HEK293 (cell line): ENCODE data around the gene RHOU.

ENCODE experiments used
- ATF2 ChIP-seq: fragments of 450-650 bp; formaldehyde crosslinking; IDR thresholded peaks from 2 replicates; pipeline ENCODE4 v1.5.1; 2016; ENCODE audit warnings: missing biosample characterization, missing genetic modification characterization, low read depth
- ELK4 ChIP-seq: IDR thresholded peaks from 2 replicates; pipeline ENCODE4 v1.6.1; 2011; ENCODE audit warnings: mild to moderate bottlenecking, low read depth, low read length, borderline replicate concordance
- FEZF1 ChIP-seq: fragments of 450-650 bp; formaldehyde crosslinking; IDR thresholded peaks from 2 replicates; pipeline ENCODE4 v1.5.1; 2016; ENCODE audit warnings: missing biosample characterization, missing genetic modification characterization
- HOXA7 ChIP-seq: sonication (generic); formaldehyde crosslinking; IDR thresholded peaks from 2 replicates; pipeline ENCODE4 v1.8.1; 2022; ENCODE audit warnings: missing genetic modification reagents, borderline replicate concordance
- HOXD13 ChIP-seq: sonication (generic); formaldehyde crosslinking; IDR thresholded peaks from 2 replicates; pipeline ENCODE4 v1.8.0; 2022; ENCODE audit warnings: missing genetic modification reagents, borderline replicate concordance
- MZF1 ChIP-seq: fragments of 450-650 bp; formaldehyde crosslinking; IDR thresholded peaks from 2 replicates; pipeline ENCODE4 v1.5.1; 2017; ENCODE audit warnings: missing biosample characterization, missing genetic modification characterization, borderline replicate concordance
- OSR2 ChIP-seq: fragments of 450-650 bp; formaldehyde crosslinking; IDR thresholded peaks from 2 replicates; pipeline ENCODE4 v1.5.1; 2016; ENCODE audit warnings: missing biosample characterization, missing genetic modification characterization
- OVOL3 ChIP-seq: fragments of 450-650 bp; formaldehyde crosslinking; IDR thresholded peaks from 2 replicates; pipeline ENCODE4 v1.5.1; 2016; ENCODE audit warnings: missing biosample characterization, missing genetic modification characterization
- REST ChIP-seq: fragments of 450-650 bp; formaldehyde crosslinking; IDR thresholded peaks from 2 replicates; pipeline ENCODE4 v1.5.1; 2016; ENCODE audit warnings: missing biosample characterization, missing genetic modification characterization
- ZBTB8A ChIP-seq: fragments of 450-650 bp; formaldehyde crosslinking; IDR thresholded peaks from 2 replicates; pipeline ENCODE4 v1.5.1; 2016; ENCODE audit warnings: missing biosample characterization, missing genetic modification characterization
- ZFP3 ChIP-seq: fragments of 450-650 bp; formaldehyde crosslinking; IDR thresholded peaks from 2 replicates; pipeline ENCODE4 v1.5.1; 2016; ENCODE audit warnings: low read depth, missing biosample characterization, missing genetic modification characterization
- ZNF112 ChIP-seq: fragments of 450-650 bp; formaldehyde crosslinking; IDR thresholded peaks from 2 replicates; pipeline ENCODE4 v1.5.0; 2017; ENCODE audit warnings: missing biosample characterization, missing genetic modification characterization
- ZNF114 ChIP-seq: fragments of 450-650 bp; formaldehyde crosslinking; IDR thresholded peaks from 2 replicates; pipeline ENCODE4 v1.5.0; 2017; ENCODE audit warnings: missing biosample characterization, missing genetic modification characterization
- ZNF140 ChIP-seq: fragments of 450-650 bp; formaldehyde crosslinking; IDR thresholded peaks from 2 replicates; pipeline ENCODE4 v1.5.1; 2016; ENCODE audit warnings: missing biosample characterization, missing genetic modification characterization
- ZNF155 ChIP-seq: fragments of 450-650 bp; formaldehyde crosslinking; IDR thresholded peaks from 2 replicates; pipeline ENCODE4 v1.5.1; 2016; ENCODE audit warnings: missing biosample characterization, missing genetic modification characterization
- ZNF248 ChIP-seq: fragments of 450-650 bp; formaldehyde crosslinking; IDR thresholded peaks from 2 replicates; pipeline ENCODE4 v1.5.1; 2017; ENCODE audit warnings: missing biosample characterization, missing genetic modification characterization
- ZNF26 ChIP-seq: fragments of 450-650 bp; formaldehyde crosslinking; IDR thresholded peaks from 2 replicates; pipeline ENCODE4 v1.5.1; 2016; ENCODE audit warnings: missing biosample characterization, missing genetic modification characterization
- ZNF37A ChIP-seq: fragments of 450-650 bp; IDR thresholded peaks from 2 replicates; pipeline ENCODE4 v1.5.1; 2018; ENCODE audit warnings: missing biosample characterization, missing genetic modification characterization
- ZNF423 ChIP-seq: fragments of 450-650 bp; formaldehyde crosslinking; IDR thresholded peaks from 2 replicates; pipeline ENCODE4 v1.5.1; 2016; ENCODE audit warnings: missing biosample characterization, missing genetic modification characterization
- ZNF510 ChIP-seq: fragments of 450-650 bp; formaldehyde crosslinking; IDR thresholded peaks from 2 replicates; pipeline ENCODE4 v1.5.1; 2018; ENCODE audit warnings: mild to moderate bottlenecking, missing genetic modification characterization, missing biosample characterization; ENCODE audit not compliant: insufficient replicate concordance
- ZNF548 ChIP-seq: fragments of 450-650 bp; formaldehyde crosslinking; IDR thresholded peaks from 2 replicates; pipeline ENCODE4 v1.5.1; 2016; ENCODE audit warnings: missing biosample characterization, missing genetic modification characterization
- ZNF555 ChIP-seq: fragments of 450-650 bp; formaldehyde crosslinking; conservative IDR thresholded peaks from 2 replicates; pipeline ENCODE4 v1.5.1; 2017; ENCODE audit warnings: missing biosample characterization, mild to moderate bottlenecking, missing genetic modification characterization, inconsistent platforms
- ZNF596 ChIP-seq: fragments of 450-650 bp; IDR thresholded peaks from 2 replicates; pipeline ENCODE4 v1.5.0; 2018; ENCODE audit warnings: missing biosample characterization, mild to moderate bottlenecking, missing genetic modification characterization, moderate library complexity
- ZNF626 ChIP-seq: fragments of 450-650 bp; sonication (Bioruptor Pico); formaldehyde crosslinking; IDR thresholded peaks from 2 replicates; pipeline ENCODE4 v1.5.1; 2018; ENCODE audit warnings: missing biosample characterization, missing genetic modification characterization, inconsistent platforms
- ZNF701 ChIP-seq: fragments of 450-650 bp; formaldehyde crosslinking; IDR thresholded peaks from 2 replicates; pipeline ENCODE4 v1.5.1; 2016; ENCODE audit warnings: missing biosample characterization, missing genetic modification characterization
- ZNF785 ChIP-seq: fragments of 450-650 bp; formaldehyde crosslinking; IDR thresholded peaks from 2 replicates; pipeline ENCODE4 v1.5.1; 2016; ENCODE audit warnings: missing biosample characterization, missing genetic modification characterization
- ZNF792 ChIP-seq: fragments of 450-650 bp; formaldehyde crosslinking; IDR thresholded peaks from 2 replicates; pipeline ENCODE4 v1.5.1; 2016; ENCODE audit warnings: missing biosample characterization, missing genetic modification characterization
- TF ChIP-seq, protein P1 (sequence below): fragments of 450-650 bp; IDR thresholded peaks from 2 replicates; pipeline ENCODE4 v1.5.1; 2018; ENCODE audit warnings: missing biosample characterization, mild to moderate bottlenecking, missing genetic modification characterization
- TF ChIP-seq, protein P2 (sequence below): fragments of 450-650 bp; formaldehyde crosslinking; IDR thresholded peaks from 2 replicates; pipeline ENCODE4 v1.5.1; 2017; ENCODE audit warnings: missing biosample characterization, missing genetic modification characterization

The RHOU gene

GRCh38 chr1:228782662-228783417 is 47.6 kb downstream of the RHOU start (continued):
- TF ChIP-seq ZNF555 (tag by site-specific recombination) = no peak
- no peak for TF ChIP-seq ZNF37A (tag by site-specific recombination)
- no peak for TF ChIP-seq MZF1 (tag by site-specific recombination)
- no peak for TF ChIP-seq ZNF792 (tag by site-specific recombination)
- TF ChIP-seq ZNF112 (tag by site-specific recombination) = no peak
- no peak for TF ChIP-seq ZNF26 (tag by site-specific recombination)
- TF ChIP-seq HOXA7 (CRISPR knock-in tag) = no peak
- peak; percentile 12; the same call in 1 of the 2 replicates for TF ChIP-seq OSR2 (tag by site-specific recombination)
- no peak for TF ChIP-seq ZFP3 (tag by site-specific recombination)
- TF ChIP-seq ZNF155 (tag by site-specific recombination) = peak; percentile 92; the same call in 1 of the 2 replicates
- TF ChIP-seq ZNF626 = no peak
- TF ChIP-seq HOXD13 = no peak
- no peak; the same call in 1 of the 2 replicates for TF ChIP-seq ZNF140 (tag by site-specific recombination)
- TF ChIP-seq, protein P1, sequence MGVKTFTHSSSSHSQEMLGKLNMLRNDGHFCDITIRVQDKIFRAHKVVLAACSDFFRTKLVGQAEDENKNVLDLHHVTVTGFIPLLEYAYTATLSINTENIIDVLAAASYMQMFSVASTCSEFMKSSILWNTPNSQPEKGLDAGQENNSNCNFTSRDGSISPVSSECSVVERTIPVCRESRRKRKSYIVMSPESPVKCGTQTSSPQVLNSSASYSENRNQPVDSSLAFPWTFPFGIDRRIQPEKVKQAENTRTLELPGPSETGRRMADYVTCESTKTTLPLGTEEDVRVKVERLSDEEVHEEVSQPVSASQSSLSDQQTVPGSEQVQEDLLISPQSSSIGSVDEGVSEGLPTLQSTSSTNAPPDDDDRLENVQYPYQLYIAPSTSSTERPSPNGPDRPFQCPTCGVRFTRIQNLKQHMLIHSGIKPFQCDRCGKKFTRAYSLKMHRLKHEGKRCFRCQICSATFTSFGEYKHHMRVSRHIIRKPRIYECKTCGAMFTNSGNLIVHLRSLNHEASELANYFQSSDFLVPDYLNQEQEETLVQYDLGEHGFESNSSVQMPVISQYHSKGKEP (tag by site-specific recombination) = no peak
- TF ChIP-seq ZNF510 (tag by site-specific recombination) = no peak
- TF ChIP-seq, protein P2, sequence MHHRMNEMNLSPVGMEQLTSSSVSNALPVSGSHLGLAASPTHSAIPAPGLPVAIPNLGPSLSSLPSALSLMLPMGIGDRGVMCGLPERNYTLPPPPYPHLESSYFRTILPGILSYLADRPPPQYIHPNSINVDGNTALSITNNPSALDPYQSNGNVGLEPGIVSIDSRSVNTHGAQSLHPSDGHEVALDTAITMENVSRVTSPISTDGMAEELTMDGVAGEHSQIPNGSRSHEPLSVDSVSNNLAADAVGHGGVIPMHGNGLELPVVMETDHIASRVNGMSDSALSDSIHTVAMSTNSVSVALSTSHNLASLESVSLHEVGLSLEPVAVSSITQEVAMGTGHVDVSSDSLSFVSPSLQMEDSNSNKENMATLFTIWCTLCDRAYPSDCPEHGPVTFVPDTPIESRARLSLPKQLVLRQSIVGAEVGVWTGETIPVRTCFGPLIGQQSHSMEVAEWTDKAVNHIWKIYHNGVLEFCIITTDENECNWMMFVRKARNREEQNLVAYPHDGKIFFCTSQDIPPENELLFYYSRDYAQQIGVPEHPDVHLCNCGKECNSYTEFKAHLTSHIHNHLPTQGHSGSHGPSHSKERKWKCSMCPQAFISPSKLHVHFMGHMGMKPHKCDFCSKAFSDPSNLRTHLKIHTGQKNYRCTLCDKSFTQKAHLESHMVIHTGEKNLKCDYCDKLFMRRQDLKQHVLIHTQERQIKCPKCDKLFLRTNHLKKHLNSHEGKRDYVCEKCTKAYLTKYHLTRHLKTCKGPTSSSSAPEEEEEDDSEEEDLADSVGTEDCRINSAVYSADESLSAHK (tag by site-specific recombination) = no peak
- TF ChIP-seq ZBTB8A (tag by site-specific recombination) = no peak
- peak; percentile 76 for TF ChIP-seq ZNF785 (tag by site-specific recombination)
- no peak for TF ChIP-seq ELK4
- no peak; the same call in 1 of the 2 replicates for TF ChIP-seq OVOL3 (tag by site-specific recombination)
- TF ChIP-seq ZNF701 (tag by site-specific recombination) = no peak
- no peak for TF ChIP-seq ATF2 (tag by site-specific recombination)
- peak; percentile 97 for TF ChIP-seq REST (tag by site-specific recombination)
- 0 out of 2 replicates have a peak, but pooled peaks have one; percentile 10 for TF ChIP-seq ZNF548 (tag by site-specific recombination)
- no peak for TF ChIP-seq ZNF596
- no peak for TF ChIP-seq ZNF423 (tag by site-specific recombination)
- no peak for TF ChIP-seq ZNF248 (tag by site-specific recombination)
- no peak for TF ChIP-seq FEZF1 (tag by site-specific recombination)
- TF ChIP-seq ZNF114 (tag by site-specific recombination) = no peak; the same call in 1 of the 2 replicates
